ENCODE measurements around the gene MADCAM1. TPM values are rescaled to one million over a fixed set of nuclear protein-coding genes. Genes with fewer than 3 reads are reported as not detected.

The MADCAM1 gene
- total and polyA plus RNA-seq, 2 donors from 2014 or later = 0.50 to 0.77 TPM

DNA sequence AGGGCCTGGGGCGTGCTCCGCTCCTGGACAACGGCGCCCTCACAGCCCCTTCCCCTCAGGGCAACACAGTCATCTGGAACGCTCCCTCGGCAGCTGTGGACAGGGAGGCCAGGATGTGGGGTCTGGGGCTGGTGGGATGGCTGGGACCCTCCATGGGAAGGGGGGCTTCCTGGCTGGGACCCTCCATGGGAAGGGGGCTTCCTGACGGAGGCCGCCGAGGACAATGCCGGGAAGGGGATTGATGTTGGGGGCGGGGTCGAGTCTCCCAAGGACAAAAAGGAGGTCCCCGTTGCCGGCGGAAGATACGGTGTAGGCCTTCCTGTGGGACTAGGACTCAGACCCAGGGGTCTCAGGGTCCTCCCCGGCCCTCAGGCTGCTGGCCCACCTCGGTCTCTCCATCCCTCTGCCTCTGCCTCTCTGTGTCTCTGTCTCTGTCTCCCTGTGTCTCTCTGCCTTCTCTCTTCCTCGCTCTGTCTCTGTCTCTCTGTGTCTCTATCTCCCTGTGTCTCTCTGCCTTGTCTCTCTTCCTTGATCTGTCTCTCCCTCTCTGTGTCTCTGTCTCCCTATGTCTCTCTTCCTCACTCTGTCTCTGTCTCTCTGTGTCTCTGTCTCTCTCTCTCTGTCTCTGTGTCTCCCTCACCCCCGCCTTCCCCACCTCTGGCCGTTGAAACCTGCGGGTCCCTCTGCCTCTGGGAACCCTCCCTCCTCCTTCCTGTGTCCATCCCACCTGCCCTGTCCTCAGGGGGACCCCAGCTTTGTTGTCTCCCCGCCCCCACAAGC, 2.7 kb upstream of the MADCAM1 start:
- DNase-seq (peak in 1 of 5 donors; percentile 57), FAIRE-seq (no peak)
- H3K9ac ChIP-seq (ENCODE audit: low read length in 3 of 3) = no peak overlapping the region
- H3K4me3 ChIP-seq (ENCODE audit: low read length in 3 of 3) = no peak overlapping the region
- H3K27ac ChIP-seq (ENCODE audit: low read depth in 2 of 2, low read length in 2 of 2) = no peak overlapping the region
- TF ChIP-seq, protein P1, sequence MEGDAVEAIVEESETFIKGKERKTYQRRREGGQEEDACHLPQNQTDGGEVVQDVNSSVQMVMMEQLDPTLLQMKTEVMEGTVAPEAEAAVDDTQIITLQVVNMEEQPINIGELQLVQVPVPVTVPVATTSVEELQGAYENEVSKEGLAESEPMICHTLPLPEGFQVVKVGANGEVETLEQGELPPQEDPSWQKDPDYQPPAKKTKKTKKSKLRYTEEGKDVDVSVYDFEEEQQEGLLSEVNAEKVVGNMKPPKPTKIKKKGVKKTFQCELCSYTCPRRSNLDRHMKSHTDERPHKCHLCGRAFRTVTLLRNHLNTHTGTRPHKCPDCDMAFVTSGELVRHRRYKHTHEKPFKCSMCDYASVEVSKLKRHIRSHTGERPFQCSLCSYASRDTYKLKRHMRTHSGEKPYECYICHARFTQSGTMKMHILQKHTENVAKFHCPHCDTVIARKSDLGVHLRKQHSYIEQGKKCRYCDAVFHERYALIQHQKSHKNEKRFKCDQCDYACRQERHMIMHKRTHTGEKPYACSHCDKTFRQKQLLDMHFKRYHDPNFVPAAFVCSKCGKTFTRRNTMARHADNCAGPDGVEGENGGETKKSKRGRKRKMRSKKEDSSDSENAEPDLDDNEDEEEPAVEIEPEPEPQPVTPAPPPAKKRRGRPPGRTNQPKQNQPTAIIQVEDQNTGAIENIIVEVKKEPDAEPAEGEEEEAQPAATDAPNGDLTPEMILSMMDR (IDR thresholded peaks at IDR 0.05; ENCODE audit: borderline replicate concordance, extremely low read depth, insufficient read depth) = no peak
- H3K36me3 ChIP-seq (ENCODE audit: control insufficient read depth in 2 of 3, insufficient read depth in 3 of 3, low read length in 3 of 3) = no peaks in the 10 kb centered on the region
- no peaks in the 10 kb centered on the region for H3K9me3 ChIP-seq (ENCODE audit: control insufficient read depth in 2 of 3, insufficient read depth in 1 of 3, low read length in 3 of 3)
- H3K27me3 ChIP-seq (ENCODE audit: control insufficient read depth, insufficient read depth, low read length) = peaks cover 7% of the 10 kb centered on the region
- intact Hi-C loops (cut with DNase I) = no loop called here
- peaks cover 0 to 9% (median 3%) of the 10 kb centered on the region in 3 donors for H3K4me1 ChIP-seq (ENCODE audit: control insufficient read depth in 2 of 3, insufficient read depth in 2 of 3, low read depth in 1 of 3, low read length in 3 of 3)

DNA sequence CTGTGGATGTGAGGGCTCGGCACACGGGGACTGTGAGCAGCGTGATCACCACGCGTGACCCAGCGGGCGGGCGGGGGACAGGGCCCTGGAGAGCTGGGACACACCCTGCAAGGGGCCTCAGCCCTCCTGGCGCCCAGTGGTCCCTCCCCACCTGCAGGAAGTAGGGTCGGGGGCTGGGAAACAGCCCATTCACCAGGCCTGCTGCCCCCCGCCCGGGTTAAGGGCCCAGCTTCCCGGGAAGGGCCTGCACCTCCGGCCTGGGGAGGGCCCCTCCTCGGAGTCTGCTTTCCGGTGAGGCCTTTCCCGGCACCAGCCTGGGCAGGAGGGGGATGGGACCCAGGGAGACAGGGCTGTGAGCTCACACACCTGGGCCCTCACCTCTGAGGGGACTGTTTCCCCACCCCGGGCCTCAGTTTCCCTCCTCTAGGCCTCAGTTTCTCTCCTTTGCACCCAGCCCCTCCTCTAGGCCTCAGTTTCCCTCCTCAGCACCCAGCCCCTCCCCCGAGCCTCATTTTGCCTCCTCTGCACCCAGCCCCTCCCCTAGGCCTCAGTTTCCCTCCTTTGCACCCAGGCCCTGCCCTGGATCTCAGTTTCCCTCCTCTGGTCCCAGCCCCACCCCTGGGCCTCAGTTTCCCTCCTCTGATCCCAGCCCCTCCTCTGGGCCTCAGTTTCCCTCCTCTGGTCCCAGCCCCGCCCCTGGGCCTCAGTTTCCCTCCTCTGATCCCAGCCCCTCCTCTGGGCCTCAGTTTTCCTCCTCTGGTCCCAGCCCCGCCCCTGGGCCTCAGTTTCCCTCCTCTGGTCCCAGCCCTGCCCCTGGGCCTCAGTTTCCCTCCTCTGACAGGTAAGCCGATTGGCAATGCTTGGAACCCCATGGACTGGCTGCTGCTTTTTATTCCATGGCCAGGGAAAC, 1.9 kb upstream of the MADCAM1 start:
- Histone ChIP-seq H3K27ac (ENCODE audit: low read depth in 2 of 2, low read length in 2 of 2) (no peak overlapping the region), H3K36me3 (ENCODE audit: control insufficient read depth in 2 of 3, insufficient read depth in 3 of 3, low read length in 3 of 3) (no peaks in the 10 kb centered on the region)
- no peak for FAIRE-seq

DNA sequence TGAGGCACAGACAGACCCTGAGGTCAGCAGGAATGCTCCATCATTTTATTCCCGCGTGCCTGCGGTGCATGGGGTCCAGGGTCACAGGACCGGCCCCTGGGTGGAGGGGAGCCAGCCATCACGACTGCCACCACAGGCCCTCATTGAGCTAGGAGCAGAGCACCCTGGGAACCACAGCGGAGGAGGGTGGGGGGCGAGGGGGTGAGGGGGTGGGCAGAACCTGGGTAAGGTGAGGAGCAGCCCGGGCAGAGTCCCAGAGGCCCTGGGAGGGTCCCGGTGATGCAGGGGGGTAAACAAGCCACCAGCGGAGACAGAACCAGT, 1.2 kb upstream of the MADCAM1 start:
- H3K36me3 ChIP-seq (ENCODE audit: control insufficient read depth in 2 of 3, insufficient read depth in 3 of 3, low read length in 3 of 3) = no peaks in the 10 kb centered on the region
- TF ChIP-seq, protein P1 (IDR thresholded peaks at IDR 0.05; ENCODE audit: borderline replicate concordance, extremely low read depth, insufficient read depth) = no peak

More for the DNA sequence above, 1.9 kb upstream of the MADCAM1 start:
- DNase-seq = peak in 1 of 5 donors; percentile 71
- no peak overlapping the region for H3K9ac ChIP-seq (ENCODE audit: low read length in 3 of 3)
- H3K27me3 ChIP-seq (ENCODE audit: control insufficient read depth, insufficient read depth, low read length) = peaks cover 12% of the 10 kb centered on the region
- H3K4me1 ChIP-seq (ENCODE audit: control insufficient read depth in 2 of 3, insufficient read depth in 2 of 3, low read depth in 1 of 3, low read length in 3 of 3) = peaks cover 0 to 8% (median 3%) of the 10 kb centered on the region in 3 donors
- no peak overlapping the region for H3K4me3 ChIP-seq (ENCODE audit: low read length in 3 of 3)
- TF ChIP-seq, protein P1 (IDR thresholded peaks at IDR 0.05; ENCODE audit: borderline replicate concordance, extremely low read depth, insufficient read depth) = no peak
- intact Hi-C loops (cut with DNase I) = no loop called here
- H3K9me3 ChIP-seq (ENCODE audit: control insufficient read depth in 2 of 3, insufficient read depth in 1 of 3, low read length in 3 of 3) = no peaks in the 10 kb centered on the region

More for the DNA sequence above, 1.2 kb upstream of the MADCAM1 start:
- intact Hi-C loops (cut with DNase I) = no loop called here
- H3K9ac ChIP-seq (ENCODE audit: low read length in 3 of 3) = no peak overlapping the region
- H3K27ac ChIP-seq (ENCODE audit: low read depth in 2 of 2, low read length in 2 of 2) = no peak overlapping the region
- FAIRE-seq (no peak), DNase-seq (peak in 1 of 5 donors; percentile 60)
- no peaks in the 10 kb centered on the region for H3K9me3 ChIP-seq (ENCODE audit: control insufficient read depth in 2 of 3, insufficient read depth in 1 of 3, low read length in 3 of 3)
- H3K4me1 ChIP-seq (ENCODE audit: control insufficient read depth in 2 of 3, insufficient read depth in 2 of 3, low read depth in 1 of 3, low read length in 3 of 3) = peaks cover 0 to 4% (median 0%) of the 10 kb centered on the region in 3 donors
- peaks cover 13% of the 10 kb centered on the region for H3K27me3 ChIP-seq (ENCODE audit: control insufficient read depth, insufficient read depth, low read length)
- H3K4me3 ChIP-seq (ENCODE audit: low read length in 3 of 3) = no peak overlapping the region

Data from kidney (tissue), 14 donors.